GM19452 (cell line): ENCODE results near the gene EXOC4.

Source experiments
- ATAC-seq: cut with Tn5 transposase; IDR thresholded peaks from one replicate; pipeline ENCODE4 v1.9.1; 2021; ENCODE audit not compliant: unreplicated experiment

Gene EXOC4

GRCh38 chr7:133412942-133413341 is 160.1 kb downstream of the EXOC4 start:
- ATAC-seq, result no peak

DNA sequence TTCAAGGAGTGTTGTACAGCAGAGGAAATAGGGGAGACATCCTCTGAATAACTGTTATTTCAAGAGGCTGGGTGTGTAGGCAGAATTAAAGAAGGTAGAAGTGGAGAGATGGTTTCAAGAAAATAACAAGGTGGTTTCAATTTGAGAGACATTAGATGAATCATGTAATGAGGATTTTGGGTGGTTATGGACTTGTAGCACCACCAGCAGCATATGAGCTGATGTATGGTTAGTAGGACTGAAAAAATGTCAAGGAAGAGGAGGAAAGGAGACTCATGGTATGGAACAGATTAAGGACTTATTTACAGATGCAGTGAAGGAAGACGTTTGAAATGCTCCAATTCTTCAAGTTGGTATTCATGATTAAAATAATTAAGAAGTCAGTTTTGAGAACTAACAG is 166.2 kb downstream of the EXOC4 start:
- ATAC-seq, result no peak

DNA sequence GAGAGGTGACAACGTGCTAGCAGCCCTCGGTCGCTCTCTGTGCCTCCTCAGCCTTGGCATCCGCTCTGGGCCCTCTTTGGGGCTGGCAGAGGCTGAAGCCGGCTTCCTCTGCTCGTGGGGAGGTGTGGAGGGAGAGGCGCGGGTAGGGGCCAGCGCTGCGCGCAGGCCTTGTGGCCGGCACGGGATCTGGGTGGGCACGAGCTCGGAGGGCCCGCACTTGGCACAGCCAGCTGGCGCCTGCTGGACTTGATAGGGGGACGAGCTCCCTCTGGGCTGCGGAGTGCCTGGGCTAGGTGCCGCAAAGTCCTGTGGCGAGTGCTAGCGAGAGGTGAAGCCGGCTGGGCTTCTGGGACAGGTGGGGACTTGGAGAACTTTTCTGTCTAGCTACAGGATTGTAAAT is 170.7 kb downstream of the EXOC4 start:
- no peak for ATAC-seq

- ATAC-seq, result no peak
Observed at GRCh38 chr7:133428326-133428725, 175.4 kb downstream of the EXOC4 start.

GRCh38 chr7:133428876-133429275 is 176.0 kb downstream of the EXOC4 start:
- no peak for ATAC-seq

DNA sequence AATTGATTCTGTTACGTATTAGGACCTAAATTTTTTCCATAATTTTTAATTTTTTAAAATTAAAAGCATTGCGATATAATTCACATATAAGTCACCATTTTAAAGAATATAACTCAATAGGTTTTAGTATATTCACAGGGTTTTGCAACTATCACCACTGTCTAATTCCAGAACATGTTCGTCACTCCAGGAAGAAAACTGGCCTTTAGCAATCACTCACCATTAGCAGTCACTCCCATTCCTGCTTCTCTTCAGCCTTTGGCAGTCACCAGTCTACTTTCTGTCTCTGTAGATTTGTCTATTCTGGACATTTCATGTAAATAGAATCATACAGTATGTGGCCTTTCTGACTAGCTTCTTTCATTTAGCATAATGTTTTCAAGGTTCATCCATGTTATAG is 176.5 kb downstream of the EXOC4 start:
- no peak for ATAC-seq

- ATAC-seq, result no peak
Observed at GRCh38 chr7:133431134-133431724, 178.4 kb downstream of the EXOC4 start.

- no peak for ATAC-seq
Observed at GRCh38 chr7:133433165-133433812, 180.4 kb downstream of the EXOC4 start.

DNA sequence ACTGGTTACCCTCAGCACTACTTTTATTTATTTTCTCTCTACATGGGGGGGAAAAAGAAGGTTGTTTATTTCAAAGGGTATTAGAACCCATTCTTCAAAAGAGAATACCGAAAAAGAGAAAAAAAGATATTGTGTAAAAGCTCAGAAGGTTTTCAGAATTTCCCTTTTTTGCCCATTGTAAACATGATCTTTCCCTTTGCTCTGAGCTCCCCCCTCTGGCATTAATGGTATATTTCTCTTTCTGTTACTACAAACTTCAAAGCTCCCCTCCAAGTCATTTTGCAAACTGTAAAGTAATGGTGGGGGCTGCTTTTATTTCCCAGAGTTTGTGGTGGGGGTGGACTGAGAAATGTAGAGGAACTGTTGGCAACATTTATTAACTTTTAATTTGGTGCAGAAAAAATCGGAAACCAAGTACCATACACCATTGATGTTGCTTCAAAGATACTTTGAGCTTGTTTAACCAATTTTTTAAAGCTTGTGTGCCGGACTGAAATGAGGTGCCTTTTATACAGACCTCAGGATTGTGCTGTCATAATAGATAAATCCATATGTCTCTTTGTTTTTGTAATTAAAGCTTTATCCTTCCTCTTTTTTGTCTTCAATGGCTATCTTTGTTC is 181.5 kb downstream of the EXOC4 start:
- ATAC-seq, result no peak

DNA sequence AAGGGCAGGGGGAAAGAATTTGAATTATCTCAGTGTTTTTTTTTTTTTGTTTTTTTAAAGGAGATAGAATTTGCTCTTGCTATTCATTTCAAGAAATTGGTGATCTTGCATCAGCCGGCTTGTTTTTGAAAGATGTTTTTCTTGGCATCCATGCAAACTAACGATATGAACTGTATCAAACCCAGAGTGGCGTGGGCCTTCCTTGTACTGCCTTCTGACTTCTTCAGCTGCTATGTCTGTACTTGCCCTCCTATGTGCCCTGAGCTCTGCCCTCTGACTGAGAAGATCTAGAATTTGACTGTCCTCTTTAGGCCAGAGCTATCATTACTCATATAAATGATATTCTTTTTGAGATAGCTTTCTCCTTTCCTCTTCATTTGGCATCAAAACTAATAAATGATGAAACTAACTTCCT is 183.1 kb downstream of the EXOC4 start:
- no peak for ATAC-seq

DNA sequence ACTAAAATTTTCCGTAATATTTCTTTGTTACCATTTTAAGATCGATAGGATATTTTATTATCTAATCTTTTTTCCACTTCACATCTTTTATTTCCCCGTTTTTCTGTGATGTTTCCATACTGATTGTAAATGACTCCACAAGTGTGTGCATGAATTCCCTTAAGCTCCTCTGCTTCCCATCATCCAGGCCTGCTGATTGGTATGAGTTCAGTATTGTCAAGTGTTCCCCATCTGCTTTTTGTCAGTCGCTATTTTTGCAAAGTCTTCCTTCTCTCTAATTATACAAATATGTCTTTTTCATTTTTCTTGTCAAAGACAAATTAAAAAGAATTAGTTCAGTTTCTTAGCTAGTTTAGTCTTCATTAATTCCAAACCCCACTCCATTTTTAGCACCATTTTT is 184.7 kb downstream of the EXOC4 start:
- ATAC-seq, result no peak

DNA sequence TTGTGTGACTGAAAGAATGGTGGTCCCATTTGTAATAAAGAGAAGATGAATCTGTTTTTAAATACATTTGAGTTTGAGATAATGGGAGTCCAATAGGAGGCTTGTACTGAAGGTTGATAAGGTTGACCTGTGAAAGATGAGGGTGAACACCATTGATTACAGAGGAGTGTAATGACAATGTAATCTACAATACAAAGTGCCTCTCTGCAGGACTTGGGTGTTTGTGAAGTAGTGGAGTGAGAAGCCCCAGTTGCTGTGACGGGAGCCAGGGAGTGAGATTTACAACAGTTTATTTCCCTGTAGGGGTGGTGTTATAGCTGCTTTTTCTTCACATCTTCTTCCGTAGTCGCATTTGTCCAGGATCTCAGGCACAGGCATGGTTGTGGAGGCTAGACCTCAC is 189.9 kb downstream of the EXOC4 start:
- ATAC-seq, result no peak

DNA sequence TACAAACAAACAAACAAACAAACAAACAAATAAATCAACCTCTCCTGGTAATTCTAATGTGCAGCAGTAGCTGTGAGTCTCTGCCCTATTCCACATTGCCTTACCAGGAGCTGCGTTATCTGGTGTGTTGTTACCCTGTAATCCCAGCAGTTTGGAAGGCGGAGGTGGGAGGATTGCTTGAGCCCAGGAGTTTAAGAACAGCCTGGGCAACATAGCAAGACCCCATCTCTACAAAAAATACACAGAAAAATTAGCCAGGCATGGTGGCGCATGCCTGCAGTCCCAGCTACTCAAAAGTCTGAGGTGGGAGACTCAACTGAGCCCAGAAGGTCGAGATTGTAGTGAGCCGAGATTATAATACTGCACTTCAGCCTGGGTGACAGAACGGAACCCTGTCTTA is 192.7 kb downstream of the EXOC4 start:
- ATAC-seq, result no peak

- ATAC-seq, result no peak
Observed at GRCh38 chr7:133448012-133448411, 195.1 kb downstream of the EXOC4 start.

DNA sequence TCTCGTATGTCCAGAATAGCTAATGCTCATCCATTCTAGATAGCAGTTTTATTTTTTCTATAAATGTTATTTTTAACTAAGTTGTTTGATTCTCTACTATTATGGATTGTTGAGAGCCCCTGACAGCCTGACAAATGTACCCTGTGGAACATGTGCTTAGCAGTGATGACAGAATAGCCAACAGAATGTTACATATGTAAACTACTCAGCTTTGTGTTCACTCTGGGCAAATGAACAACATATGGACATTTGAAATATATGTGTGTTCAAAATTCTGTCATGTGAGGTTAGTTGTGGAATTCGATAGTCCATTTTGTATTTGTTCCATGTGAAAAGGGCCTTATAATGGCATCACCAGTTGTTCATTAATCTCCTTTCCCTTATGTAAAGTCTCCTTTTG is 199.7 kb downstream of the EXOC4 start:
- no peak for ATAC-seq

- no peak for ATAC-seq
Observed at GRCh38 chr7:133458688-133459087, 205.8 kb downstream of the EXOC4 start.

DNA sequence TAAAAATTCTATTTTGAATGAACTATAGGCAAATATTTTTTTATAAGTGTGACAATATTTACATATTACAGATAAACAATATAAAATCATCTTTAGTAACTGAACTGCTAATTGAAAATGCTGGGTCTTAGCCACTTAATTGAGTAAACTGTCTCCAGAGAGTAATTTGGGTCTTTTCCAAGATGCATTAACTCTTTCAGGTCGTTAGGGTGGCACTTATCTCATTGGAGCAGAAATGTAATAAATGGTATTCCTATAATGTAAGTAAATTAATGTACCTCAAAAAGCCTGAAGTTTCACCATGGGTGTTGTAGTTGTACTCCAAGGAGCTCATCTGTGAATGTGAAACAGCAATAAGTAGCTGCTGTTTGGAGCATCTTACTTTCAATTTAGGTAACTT is 208.5 kb downstream of the EXOC4 start:
- no peak for ATAC-seq

- ATAC-seq, result no peak
Observed at GRCh38 chr7:133475655-133476054, 222.8 kb downstream of the EXOC4 start.

DNA sequence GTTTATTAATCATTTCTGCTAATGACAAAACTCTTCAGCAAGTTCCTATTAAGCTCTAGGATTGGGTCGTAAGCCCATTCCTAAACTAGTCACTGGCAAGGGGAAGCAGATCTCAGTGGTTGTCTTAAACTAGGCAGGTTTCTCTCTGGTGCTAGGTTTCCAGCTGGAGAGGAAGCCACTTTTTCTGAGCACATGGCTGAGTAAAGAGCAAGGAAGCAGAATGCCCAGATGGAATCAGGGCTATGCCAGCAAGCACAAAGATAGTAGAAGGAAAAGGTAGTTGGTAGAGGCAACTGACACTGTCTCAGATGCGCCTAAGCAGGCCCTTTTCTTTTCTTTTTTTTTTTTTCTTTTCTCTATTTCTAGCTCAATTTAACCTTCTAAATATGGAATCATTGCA is 224.9 kb downstream of the EXOC4 start:
- ATAC-seq, result no peak

GRCh38 chr7:133478591-133479135 is 225.8 kb downstream of the EXOC4 start:
- no peak for ATAC-seq

DNA sequence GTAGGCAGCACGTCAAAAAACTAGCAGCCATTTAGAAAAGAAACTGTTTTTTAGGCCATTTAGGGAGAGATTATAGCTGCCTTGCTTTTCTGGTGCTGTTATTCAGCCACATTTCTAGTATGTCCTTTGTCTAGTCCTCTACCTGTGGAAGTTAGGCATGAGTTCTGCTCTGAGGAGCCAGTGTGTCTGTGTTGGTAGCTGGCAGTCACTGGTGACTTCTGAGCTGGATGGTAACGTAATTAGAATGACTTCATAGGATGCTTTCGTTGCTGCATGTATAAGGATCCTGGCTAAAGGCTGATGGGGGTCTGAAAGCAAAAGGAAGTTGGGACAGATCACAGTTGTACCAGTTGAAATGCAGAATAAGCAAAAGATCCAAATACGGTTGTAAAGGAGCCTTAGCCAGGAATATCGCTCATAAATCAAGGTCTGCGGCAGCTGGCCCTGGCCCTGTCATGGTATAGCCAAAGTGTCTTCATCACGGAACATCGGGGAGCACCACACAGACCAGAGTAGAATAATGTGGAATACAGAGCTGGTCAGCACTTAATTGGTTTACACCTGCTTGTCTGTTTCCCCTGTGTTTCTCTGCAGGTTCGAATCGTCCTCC is 226.7 kb downstream of the EXOC4 start:
- no peak for ATAC-seq

GRCh38 chr7:133480868-133481267 is 228.0 kb downstream of the EXOC4 start:
- ATAC-seq, result no peak
